H4 (cell line): ENCODE measurements around the gene ZNF497. TPM values are rescaled to one million over a fixed set of nuclear protein-coding genes. Genes with fewer than 3 reads are reported as not detected.
"Not testable (repeated sequence)": the region's sequence is repeated elsewhere in the genome, so short reads cannot be mapped to it uniquely, and the experiment has no call there.

Experiments used
- DNase-seq: peaks from one replicate; pipeline ENCODE4 v3.0.0-alpha.2; 2015; ENCODE audit warnings: low spot score
- total RNA-seq: library from RNA; depleted of rRNA; stranded (reverse); fragments of >200 nt; shearing (Covaris generic); gene quantifications from 2 replicates; pipeline ENCODE4 v1.2.3, GENCODE V29; 2014; rRNA removed

The ZNF497 gene
- total RNA-seq = 1.6 and 5.1 TPM in 2 replicates

DNA sequence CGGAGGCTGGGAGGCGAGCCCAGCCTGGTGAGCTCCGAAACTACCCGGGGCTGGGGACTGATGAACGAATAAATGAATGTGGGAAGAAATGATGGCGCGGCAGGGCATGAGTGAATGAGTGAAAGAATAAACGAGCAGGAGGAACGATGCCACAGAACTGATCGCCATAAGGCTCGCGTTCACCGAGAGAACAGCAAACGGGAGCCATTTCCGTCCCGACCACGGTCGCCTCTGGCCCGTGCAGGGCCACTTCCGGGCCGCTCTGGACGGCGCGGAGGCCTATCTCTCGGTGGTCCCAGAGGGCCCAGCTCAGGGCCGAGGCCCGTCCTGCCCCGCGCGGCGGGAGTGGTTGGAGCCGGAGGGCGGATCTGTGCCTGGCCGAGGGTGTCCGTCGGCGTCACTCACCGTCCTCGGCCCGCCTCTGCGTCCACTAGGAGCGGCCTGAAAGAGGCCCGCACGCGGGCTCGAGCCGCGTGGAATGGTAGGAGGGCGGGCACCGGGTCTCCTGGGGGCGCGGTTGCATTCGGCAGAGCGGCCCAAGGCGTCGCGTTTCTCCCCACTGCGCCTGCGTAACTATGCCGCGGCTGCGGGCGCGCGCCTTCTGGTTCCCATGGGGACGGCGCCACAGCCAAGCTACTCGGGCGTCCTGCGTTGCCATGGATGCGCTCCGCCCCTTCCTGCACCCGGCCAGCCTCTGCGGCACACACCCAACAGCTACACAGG is at the start of gene ZNF497:
TSS of gene ZNF497 (minus strand) at position 480 of the 723 bp plus-strand sequence. CDS start 5,116 bp downstream, outside the sequence.
- DNase-seq = peak; percentile 96

- no peak for DNase-seq
These were observed 46.6 kb upstream of the ZNF497 start for GRCh38 chr19:58409010-58409790.

GRCh38 chr19:58408152-58409009 is 45.8 kb upstream of the ZNF497 start, which contains the start of gene ZNF584:
ZNF584 (plus strand) TSS chr19:58408649; CDS start chr19:58409148, 499 bp downstream.
- peak; percentile 93 for DNase-seq

GRCh38 chr19:58407658-58408151 is 45.2 kb upstream of the ZNF497 start:
- no peak for DNase-seq

DNA sequence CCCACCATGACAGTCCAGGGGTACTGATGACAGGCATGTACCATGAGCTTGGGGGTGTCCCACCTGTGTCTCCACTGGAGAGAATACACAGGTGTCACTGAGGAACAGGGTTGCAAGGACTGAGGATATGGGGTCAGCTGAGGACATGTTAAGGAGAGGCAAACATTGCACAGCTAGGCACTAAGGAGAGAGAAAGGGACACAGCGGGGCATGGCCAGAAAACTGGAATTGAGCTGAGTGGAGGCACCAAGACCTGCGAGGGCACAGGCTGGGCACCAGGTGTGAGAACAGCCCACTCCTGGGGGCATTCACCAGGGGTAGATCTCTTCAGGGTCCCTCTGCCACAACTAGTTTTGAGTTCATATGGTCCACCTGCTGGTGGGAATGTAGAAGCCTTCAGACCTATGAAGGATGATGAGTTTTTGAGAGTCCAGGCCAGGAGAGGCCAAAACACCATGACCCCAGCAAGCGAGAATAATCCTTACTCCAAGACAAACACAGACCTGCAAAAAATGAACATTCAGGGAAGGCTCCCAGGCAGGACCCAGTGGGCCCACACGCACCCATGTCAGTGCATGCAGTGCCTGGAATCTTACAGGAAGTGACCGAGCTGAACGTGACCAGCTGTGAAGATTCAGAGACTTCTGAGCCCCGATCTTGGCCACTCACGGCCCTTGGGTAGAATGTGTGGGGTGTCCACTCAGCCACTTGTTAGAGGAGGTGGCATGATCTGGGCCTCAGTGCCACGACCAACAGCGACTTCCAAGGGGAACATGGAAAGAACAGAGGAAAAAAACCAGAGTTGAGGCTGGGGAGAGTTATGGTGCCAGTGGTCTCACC is 44.5 kb upstream of the ZNF497 start:
- no peak for DNase-seq

- not testable (repeated sequence) for DNase-seq
These were observed 41.4 kb upstream of the ZNF497 start for GRCh38 chr19:58403920-58404478.

GRCh38 chr19:58401840-58402421 is 39.4 kb upstream of the ZNF497 start:
- DNase-seq = no peak

DNA sequence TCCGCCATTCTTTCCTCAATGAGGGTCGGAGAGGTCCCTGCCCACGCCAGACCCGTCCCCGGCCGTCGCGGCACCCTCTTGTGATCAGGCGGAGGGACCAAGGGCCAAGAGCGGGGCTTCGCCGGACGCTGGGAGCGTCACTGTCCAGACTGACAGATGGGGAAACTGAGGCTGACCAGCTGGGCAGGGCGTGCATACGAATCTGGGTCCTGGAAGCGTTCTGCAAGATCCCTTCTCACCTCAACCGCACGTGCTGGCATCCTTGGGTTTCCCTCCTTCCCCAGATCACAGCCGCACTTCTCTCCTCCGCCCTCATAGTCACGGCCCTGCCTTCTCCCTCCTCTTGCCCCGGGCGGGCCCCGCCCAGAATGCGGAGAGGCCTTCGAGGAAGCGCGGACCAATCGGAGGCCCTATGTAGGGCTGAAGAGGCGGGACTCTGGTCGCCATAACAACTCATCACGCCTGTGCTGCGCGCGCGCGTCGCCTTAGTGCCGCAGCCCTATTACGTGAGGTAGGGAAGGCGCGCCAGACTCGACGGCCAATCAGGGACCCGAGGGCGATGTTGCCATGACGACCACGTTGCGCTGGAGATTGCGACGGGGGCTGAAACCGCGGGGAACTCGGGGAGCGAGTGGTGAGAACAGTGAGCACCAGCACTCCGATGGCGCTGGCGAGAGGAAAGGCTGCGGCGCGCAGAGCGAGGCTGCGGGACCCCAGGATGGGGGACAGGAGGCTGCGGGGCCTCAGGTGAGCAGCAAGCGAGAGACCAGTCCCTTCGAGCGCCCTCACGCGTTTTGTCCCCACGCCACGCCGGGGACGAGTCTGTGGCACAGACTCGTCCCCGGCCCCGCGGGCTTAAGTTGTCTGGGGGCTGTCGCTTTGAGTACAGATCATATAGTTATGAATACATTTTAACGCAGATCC is 38.6 kb upstream of the ZNF497 start:
- peak; percentile 100 for DNase-seq

- no peak for DNase-seq
These were observed 37.9 kb upstream of the ZNF497 start for GRCh38 chr19:58400316-58400915.

- DNase-seq = no peak
These were observed 37.4 kb upstream of the ZNF497 start for GRCh38 chr19:58399903-58400302.

GRCh38 chr19:58398545-58398944 is 36.0 kb upstream of the ZNF497 start:
- DNase-seq = no peak

DNA sequence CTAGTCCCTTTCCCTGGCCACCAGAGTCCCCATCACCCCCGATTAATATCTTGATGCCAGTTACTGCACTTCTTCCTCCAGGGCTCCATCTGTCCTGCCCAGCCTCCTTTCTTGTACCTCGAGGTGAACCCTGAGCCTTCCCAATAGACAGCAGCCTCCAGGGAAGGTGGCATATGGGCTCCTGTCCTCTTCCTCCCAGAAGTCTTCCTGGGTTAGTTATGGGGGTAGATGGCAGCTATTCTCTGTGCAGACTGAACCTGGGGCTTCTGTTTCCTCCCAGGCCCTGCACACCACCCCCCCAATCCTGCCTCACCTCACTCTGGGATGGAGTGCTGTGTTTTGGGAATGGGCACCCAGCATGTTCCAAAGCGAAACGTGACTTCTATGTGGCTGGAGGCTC is 35.5 kb upstream of the ZNF497 start:
- DNase-seq = no peak

- DNase-seq = no peak
These were observed 35.0 kb upstream of the ZNF497 start for GRCh38 chr19:58397533-58398037.

DNA sequence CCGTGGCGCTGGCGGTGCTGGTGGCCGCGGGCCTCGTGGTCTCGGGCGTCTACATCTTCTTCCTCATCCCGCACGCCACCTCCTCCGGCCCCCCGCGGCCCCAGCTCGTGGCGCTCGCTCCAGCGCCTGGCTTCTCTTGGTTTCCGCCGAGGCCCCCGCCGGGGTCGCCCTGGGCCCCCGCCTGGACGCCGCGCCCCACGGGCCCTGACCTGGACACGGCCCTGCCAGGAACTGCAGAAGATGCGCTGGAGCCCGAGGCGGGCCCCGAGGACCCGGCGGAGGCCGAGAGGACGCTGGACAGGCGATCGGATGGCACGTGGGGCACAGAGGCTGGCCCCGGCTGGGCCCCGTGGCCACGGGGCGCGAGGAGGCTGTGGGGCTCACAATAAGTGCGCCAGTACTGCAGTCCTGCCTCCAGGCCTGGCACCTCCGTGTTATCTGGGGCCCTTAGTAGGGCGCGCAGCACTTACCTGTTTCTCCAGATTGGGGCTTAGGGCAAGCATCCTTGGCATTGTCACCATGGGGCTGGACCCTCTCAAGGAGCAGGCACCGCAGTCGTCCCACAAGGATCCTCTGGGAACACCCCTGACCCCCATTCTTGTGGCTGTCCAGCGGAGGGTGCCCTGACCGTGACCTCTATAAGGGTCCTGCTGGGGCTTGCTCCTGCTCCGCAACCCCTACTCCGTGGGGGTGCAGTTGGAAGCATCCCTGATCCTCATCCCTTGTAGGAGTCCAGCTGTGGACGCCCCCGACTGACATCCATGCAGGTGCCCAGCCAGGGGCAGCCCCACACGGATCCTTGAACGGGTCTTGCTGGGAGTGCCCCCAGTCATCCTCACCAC is 34.4 kb upstream of the ZNF497 start:
- no peak for DNase-seq

GRCh38 chr19:58395979-58396627 is 33.6 kb upstream of the ZNF497 start:
- DNase-seq = no peak

- no peak for DNase-seq
These were observed 32.8 kb upstream of the ZNF497 start, which contains the start of gene RNF225 for GRCh38 chr19:58395220-58395978. RNF225 (plus strand) TSS chr19:58395656; CDS start chr19:58396090, 434 bp downstream.
